UCSD-AML1 (cell line): ENCODE results near the gene SPOCK3.

Experiments
- DNase-seq: peaks from one replicate; lab custom pipeline; 2025; ENCODE audit not compliant: unreplicated experiment; lab: John Stamatoyannopoulos, UW

The SPOCK3 gene

GRCh38 chr4:167041524-167041923, 192.8 kb downstream of the SPOCK3 start:
- no peak for DNase-seq

GRCh38 chr4:167035390-167035789, 198.9 kb downstream of the SPOCK3 start:
- no peak for DNase-seq

GRCh38 chr4:167034983-167035382, 199.3 kb downstream of the SPOCK3 start:
- DNase-seq, result no peak

DNA sequence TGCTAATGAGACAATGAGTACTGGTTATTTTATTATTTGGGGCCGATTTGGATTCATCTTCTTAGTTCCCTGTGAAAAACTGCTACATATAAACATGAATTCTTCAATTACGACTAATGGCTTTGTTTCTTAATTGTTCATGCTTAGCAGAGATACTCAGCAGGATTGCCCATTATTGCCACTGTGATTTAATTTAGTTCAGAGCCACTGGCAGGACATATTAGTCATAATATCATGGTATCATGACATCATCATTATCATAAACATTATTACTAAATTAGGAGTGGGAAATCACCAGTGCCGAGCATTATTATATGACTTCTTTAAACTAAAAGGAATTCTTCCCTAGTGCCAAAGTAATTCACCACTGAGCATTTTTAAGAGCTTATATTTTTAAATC, 201.4 kb downstream of the SPOCK3 start:
- DNase-seq, result no peak

GRCh38 chr4:167031534-167032156, 202.6 kb downstream of the SPOCK3 start:
- DNase-seq, result no peak

DNA sequence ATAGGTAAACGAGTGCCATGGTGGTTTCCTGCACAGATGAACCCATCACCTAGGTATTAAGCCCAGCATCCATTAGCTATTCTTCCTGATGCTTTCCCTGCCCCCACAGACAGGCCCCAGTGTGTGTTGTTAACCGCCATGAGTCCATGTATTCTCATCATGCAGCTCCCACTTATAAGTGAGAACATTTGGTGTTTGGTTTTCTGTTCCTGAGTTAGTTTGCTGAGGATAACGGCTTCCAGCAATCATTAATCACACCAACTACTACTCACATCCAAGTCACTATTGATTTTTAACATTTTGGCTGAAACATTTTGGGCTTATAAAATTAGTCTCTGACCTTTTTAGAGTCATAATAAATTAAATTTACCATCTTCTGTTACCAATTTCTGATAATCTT, 205.3 kb downstream of the SPOCK3 start:
- DNase-seq, result no peak

DNA sequence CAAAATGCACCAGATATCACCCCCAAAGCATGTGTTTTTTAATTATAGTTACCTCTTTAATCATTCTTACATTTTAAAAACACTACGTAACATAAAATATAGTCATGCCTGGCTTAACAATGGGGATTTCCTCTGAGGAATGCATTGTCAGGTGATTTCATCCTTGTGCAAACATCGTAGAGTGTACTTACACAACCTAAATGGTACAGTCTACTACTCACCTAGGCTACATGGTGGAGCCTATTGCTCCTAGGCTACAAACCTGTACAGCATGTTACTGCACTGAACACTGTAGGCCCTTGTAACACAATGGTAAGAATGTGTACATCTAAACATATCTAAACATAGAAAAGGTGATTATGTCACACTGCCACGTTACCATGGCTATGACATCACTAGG, 208.6 kb downstream of the SPOCK3 start:
- no peak for DNase-seq

DNA sequence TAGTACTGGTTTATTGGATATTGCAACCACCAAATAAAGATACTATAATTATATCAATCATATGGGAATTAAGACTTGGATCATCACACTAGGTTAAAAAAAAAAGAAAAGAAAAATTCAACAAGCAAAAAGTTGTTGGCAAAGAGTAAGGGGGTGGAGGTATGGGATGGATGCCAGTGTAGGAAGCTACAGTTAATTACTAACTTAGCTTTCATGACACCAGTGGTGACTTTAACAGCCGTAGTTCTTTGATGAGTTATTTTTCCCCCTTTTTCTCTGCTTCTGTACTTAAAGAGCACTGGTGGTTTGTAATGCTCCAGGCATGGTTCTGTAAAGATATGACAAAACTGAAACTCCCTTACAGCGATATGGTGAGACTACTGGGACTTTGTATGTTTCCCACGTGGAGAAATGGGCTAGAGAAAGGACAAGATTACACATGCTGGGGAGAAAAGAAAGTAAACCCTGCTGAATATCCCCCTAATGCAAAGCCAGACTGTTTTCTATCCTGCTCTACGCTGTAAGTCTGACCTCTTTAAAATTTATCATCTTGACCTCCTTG, 210.8 kb downstream of the SPOCK3 start:
- DNase-seq, result no peak

- peak; percentile 60 for DNase-seq
Observed at GRCh38 chr4:167021545-167022155, 212.6 kb downstream of the SPOCK3 start.

GRCh38 chr4:167020410-167020809, 213.9 kb downstream of the SPOCK3 start:
- no peak for DNase-seq

DNA sequence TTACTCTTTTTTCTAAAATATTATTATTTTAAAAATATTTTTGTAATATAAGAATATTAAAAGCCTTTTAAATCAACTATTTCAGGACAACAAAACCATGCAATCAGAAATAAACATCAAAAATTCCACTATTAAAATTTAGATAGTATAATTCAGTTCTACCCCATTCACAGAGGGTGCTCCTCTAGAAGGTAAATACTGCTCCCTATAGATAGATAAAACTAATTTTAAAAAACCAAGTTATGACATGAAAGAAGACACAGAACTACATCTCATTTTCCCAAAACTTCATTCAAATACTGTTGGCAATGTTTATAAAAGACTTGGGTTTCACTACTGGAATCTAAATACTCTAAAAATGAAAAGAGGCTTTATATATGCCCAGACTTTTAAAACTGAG, 219.3 kb downstream of the SPOCK3 start:
- DNase-seq, result no peak

- DNase-seq, result no peak
Observed at GRCh38 chr4:167003326-167003725, 231.0 kb downstream of the SPOCK3 start.

GRCh38 chr4:167000141-167000852, 234.0 kb downstream of the SPOCK3 start:
- no peak for DNase-seq

- no peak for DNase-seq
Observed at GRCh38 chr4:166996216-166996615, 238.1 kb downstream of the SPOCK3 start.

DNA sequence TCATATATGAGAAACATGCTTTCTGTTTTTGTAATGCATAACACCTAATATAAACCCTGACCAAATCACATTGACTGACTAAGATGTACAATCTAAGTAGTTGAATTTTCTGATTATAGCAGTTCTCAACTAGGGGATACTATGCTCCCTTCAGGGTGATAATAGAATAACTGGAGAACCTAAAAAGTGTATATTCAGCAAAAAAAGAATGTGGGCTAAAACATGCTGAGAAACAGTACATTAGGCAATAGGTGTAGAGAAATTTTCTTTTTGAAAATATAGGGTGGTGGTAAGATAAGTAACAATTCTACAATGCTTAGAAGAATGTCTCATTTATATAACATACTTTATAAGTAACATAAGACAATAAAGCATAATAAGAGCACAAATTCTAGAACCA, 239.6 kb downstream of the SPOCK3 start:
- no peak for DNase-seq

- DNase-seq, result no peak
Observed at GRCh38 chr4:166991006-166991561, 243.2 kb downstream of the SPOCK3 start.

DNA sequence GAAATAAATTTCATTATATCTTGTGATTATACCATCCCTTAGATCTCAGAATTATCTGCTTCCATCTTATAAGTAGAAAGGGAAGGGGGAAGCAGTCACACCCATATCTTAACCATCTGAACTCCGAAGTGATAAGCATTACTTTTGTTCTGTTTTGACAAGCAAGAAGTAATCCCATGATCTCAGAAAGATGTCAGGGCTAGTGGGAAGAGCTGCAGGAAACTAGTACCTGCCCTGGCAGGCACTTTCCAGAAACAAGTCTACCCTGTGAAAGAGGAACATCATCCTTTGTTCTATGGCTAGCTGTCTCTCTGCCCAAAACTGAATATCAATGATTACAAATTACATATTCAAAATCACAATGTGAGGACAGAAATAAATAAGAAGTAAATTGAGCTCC, 244.4 kb downstream of the SPOCK3 start:
- DNase-seq, result no peak

GRCh38 chr4:166987026-166987425, 247.3 kb downstream of the SPOCK3 start:
- DNase-seq, result no peak

DNA sequence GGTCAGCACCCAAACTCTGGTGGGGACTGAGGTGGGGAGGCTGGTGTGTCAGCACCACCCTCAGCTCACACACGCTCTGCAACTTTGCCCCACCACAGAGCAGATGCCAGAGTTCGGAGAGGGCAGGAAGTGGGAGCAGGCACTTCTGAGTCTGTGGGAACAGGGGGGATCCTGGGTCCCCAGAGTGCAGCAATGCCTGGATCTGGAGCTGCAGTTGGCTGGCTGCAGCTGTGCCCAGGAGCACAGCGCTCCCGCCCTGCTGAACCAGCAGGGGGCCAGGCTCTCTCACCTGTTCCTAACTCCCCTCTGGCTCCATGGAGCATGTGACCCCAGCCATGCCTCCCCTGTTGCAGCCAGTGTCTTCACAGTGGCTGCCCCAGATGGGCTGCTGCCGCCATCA, 252.4 kb downstream of the SPOCK3 start:
- no peak for DNase-seq

DNA sequence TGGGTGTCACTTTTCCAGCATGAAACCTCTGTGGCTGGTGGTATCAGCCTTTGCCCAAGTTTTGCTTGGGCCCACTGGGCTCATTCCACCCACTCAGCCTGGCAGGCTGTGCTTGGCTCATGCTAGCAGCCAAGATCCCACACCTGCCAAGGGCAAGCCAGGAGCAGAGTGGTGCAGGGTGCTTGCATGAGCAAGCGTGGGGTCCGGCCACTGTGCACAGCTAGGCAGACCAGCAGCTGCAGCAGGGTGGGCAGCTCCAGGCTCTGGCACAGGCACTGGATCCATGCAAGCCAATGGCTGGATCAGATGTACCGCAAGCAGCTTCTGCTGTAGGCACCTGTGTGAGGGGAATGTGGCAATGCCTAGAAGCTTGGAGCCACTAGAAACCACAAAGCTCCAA, 253.9 kb downstream of the SPOCK3 start:
- no peak for DNase-seq

GRCh38 chr4:166977596-166977995, 256.7 kb downstream of the SPOCK3 start:
- DNase-seq, result no peak

DNA sequence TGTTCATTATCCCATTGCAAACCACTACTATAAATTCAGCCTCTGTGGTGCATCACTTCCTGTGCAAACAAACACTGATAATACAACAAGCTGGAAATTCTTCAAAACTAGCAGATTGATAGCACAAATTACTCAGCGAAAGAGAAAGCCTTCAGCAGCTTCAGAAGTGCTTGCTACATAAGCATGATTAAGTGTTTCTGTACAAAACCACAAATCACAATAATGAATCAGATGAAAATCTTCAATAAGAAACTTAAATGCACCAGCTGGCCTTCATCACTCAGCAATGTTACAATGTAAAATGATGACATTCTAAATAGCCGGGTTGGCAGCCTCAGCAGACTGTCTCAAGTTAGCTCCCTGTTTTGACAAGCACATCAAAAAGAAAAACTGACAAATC, 262.2 kb downstream of the SPOCK3 start:
- DNase-seq, result no peak
